Right atrium auricular region (tissue), 2 donors: ENCODE results near the gene RESF1. TPM values are rescaled to one million over a fixed set of nuclear protein-coding genes. Genes with fewer than 3 reads are reported as not detected.

Experiments
- DNase-seq: peaks from one replicate; pipeline ENCODE4 v3.0.0-alpha.2; 2019; ENCODE audit warnings: low spot score
- H3K27ac ChIP-seq, 2 donors: fragments of 200-600 bp; sonication (generic); 1 replicate in 1 of 2; 2 replicates in 1 of 2; pipeline ENCODE4 v1.5.1; 2016 to 2019
- H3K27me3 ChIP-seq, 2 donors: fragments of 200-600 bp; sonication (generic); one replicate each; pipeline versions ENCODE4 v1.5.1 to v1.6.0; 2017 to 2019
- H3K36me3 ChIP-seq: fragments of 200-600 bp; sonication (generic); one replicate; pipeline ENCODE4 v1.5.1; 2016
- H3K4me1 ChIP-seq, 2 donors: fragments of 200-600 bp; sonication (generic); one replicate each; pipeline versions ENCODE4 v1.5.1 to v1.6.0; 2017 to 2019
- H3K4me3 ChIP-seq, 2 donors: fragments of 200-600 bp; sonication (generic); 1 replicate in 1 of 2; 2 replicates in 1 of 2; pipeline ENCODE4 v1.5.1; 2017 to 2019; ENCODE audit warnings: mild to moderate bottlenecking in 1 of 2, moderate library complexity in 1 of 2
- H3K9me3 ChIP-seq, 2 donors: fragments of 200-600 bp; sonication (generic); one replicate each; pipeline ENCODE4 v1.5.1; 2019
- CTCF ChIP-seq, 2 donors: fragments of 200-600 bp; sonication (generic); IDR thresholded peaks; one replicate each; pipeline ENCODE4 v1.5.1; 2019; ENCODE audit warnings: antibody characterized with exemption in 2 of 2
- total RNA-seq, 2 donors: library from RNA; depleted of rRNA; stranded (reverse); fragments of >200 nt; gene quantifications; one replicate each; pipeline ENCODE4 v1.1.0, GENCODE V29; 2016

Gene RESF1
- total RNA-seq, 2 donors from 2014 or later = 20.7 to 31.5 TPM

GRCh38 chr12:31974673-31975072, 15.5 kb downstream of the RESF1 start:
- no peak for TF ChIP-seq CTCF (IDR thresholded peaks at IDR 0.05)
- no peaks in the 10 kb centered on the region for H3K27me3 ChIP-seq
- peaks cover 0 to 10% of the 10 kb centered on the region in 2 donors for H3K9me3 ChIP-seq
- no peak overlapping the region for H3K4me3 ChIP-seq
- no peaks in the 10 kb centered on the region for H3K4me1 ChIP-seq
- peaks cover 63% of the 10 kb centered on the region for H3K36me3 ChIP-seq
- no peak for DNase-seq
- no peak overlapping the region for H3K27ac ChIP-seq

DNA sequence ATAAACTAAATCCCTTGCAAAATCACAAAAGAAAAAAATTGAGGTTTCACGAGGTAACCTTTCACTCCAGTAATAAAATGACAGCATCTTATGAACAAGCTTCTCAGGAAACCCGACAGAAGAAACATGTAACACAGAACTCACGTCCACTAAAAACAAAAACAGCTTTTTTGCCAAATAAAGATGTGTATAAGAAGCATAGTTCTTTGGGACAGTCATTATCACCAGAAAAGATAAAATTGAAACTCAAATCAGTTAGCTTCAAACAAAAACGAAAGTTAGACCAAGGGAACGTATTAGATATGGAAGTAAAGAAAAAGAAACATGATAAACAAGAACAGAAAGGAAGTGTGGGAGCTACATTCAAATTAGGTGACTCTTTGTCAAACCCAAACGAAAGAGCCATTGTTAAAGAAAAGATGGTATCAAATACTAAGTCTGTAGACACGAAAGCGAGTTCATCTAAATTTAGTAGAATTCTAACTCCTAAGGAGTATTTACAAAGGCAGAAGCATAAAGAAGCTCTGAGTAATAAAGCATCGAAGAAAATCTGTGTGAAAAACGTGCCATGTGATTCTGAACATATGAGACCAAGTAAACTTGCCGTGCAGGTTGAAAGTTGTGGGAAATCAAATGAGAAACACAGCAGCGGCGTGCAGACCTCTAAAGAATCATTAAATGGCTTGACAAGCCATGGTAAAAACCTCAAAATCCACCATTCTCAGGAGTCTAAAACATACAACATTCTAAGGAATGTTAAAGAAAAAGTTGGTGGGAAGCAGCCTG, 25.8 kb downstream of the RESF1 start:
- Histone ChIP-seq H3K36me3 (peaks cover 27% of the 10 kb centered on the region), H3K9me3 (peaks cover 0 to 5% of the 10 kb centered on the region in 2 donors), H3K27ac (no peak overlapping the region), H3K27me3 (no peaks in the 10 kb centered on the region), H3K4me1 (no peaks in the 10 kb centered on the region), H3K4me3 (no peak overlapping the region)
- no peak for TF ChIP-seq CTCF (IDR thresholded peaks at IDR 0.05)
- DNase-seq = no peak

DNA sequence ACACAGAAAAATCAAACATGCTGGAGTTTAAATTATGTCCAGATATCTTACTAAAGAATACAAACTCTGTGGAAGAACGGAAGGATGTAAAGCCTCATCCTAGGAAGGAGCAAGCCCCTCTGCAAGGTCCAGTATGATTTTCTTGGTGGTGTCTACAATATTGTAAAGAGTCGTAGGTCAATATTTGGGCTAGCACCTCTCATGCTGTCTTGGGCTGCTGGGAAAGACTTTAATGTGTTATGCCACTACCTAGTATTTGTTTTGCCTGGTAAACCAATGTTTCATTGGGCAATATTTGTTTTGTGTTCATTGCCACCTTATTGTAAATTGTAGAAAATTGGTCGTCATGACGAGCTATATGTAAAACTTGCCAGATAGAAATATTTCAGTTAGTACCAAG, 26.6 kb downstream of the RESF1 start:
- Histone ChIP-seq H3K36me3 (peaks cover 23% of the 10 kb centered on the region), H3K4me3 (no peak overlapping the region), H3K27me3 (no peaks in the 10 kb centered on the region), H3K27ac (no peak overlapping the region), H3K4me1 (no peaks in the 10 kb centered on the region), H3K9me3 (peaks cover 0 to 5% of the 10 kb centered on the region in 2 donors)
- no peak for TF ChIP-seq CTCF (IDR thresholded peaks at IDR 0.05)
- DNase-seq = no peak

DNA sequence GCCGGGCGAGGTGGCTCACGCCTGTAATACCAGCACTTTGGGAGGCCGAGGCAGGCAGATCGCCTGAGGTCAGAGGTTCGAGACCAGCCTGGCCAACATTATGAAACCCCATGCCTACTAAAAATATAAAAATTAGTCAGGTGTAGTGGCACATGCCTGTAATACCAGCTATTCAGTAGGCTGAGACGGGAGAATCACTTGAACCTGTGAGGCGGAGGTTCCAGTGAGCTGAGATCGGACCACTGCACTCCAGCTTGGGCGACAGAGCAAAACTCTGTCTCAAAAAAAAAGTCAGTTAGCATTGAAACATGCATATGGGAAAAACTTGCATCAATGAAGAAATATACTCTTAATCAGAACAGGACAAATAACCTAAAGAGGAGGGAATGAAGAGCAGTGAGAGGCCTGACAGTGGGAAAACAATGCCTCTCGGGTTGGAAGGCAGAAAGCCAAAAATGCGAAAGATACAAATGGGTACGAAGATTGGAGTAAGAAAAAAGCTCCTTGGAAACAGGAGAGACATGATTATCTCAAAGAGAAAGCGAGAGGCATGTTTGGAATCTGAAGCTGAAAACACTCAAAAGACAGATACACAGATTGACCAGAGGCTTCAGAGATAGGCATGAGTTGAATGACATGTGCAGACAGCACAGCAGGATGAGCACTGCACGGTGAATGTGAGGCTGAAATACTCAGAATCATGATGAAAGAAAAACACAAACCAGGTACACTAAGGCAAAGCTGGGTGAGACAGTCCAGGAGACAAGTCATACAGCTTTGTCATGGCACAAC, 30.6 kb downstream of the RESF1 start:
- no peak for TF ChIP-seq CTCF (IDR thresholded peaks at IDR 0.05)
- Histone ChIP-seq H3K9me3 (no peaks in the 10 kb centered on the region), H3K36me3 (peaks cover 15% of the 10 kb centered on the region)

DNA sequence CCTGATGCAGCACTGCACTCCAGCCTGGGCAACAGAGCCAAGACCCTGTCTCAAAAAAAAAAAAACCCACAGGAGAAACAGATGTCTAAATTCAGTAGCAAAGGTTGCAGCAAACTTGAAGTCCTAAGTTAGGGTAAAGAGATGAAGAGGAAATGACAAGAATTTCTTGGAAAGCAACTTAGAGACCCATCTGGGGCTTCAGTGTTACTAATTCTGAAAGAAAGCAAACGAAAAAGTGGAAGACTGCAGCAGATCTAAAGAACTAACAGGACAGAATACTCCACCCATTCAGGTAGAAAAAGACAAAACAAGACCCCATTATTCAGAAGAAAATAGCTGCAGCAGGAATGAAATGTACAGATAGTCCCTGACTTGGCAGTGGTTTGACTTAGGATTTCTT, 31.9 kb downstream of the RESF1 start:
- H3K27ac ChIP-seq = no peak overlapping the region
- no peaks in the 10 kb centered on the region for H3K9me3 ChIP-seq
- H3K27me3 ChIP-seq = no peaks in the 10 kb centered on the region
- DNase-seq = no peak
- peaks cover 20% of the 10 kb centered on the region for H3K36me3 ChIP-seq
- no peak for TF ChIP-seq CTCF (IDR thresholded peaks at IDR 0.05)
- H3K4me1 ChIP-seq = no peaks in the 10 kb centered on the region
- H3K4me3 ChIP-seq = no peak overlapping the region

More for the DNA sequence above, 30.6 kb downstream of the RESF1 start:
- DNase-seq = no peak
- H3K4me1 ChIP-seq = no peaks in the 10 kb centered on the region
- H3K4me3 ChIP-seq = no peak overlapping the region
- no peak overlapping the region for H3K27ac ChIP-seq
- H3K27me3 ChIP-seq = no peaks in the 10 kb centered on the region
